Measurements from ENCODE around the gene AQP11.
"Not testable (repeated sequence)": the region's sequence is repeated elsewhere in the genome, so short reads cannot be mapped to it uniquely, and the experiment has no call there.

The AQP11 gene, protein sequence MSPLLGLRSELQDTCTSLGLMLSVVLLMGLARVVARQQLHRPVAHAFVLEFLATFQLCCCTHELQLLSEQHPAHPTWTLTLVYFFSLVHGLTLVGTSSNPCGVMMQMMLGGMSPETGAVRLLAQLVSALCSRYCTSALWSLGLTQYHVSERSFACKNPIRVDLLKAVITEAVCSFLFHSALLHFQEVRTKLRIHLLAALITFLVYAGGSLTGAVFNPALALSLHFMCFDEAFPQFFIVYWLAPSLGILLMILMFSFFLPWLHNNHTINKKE

DNA sequence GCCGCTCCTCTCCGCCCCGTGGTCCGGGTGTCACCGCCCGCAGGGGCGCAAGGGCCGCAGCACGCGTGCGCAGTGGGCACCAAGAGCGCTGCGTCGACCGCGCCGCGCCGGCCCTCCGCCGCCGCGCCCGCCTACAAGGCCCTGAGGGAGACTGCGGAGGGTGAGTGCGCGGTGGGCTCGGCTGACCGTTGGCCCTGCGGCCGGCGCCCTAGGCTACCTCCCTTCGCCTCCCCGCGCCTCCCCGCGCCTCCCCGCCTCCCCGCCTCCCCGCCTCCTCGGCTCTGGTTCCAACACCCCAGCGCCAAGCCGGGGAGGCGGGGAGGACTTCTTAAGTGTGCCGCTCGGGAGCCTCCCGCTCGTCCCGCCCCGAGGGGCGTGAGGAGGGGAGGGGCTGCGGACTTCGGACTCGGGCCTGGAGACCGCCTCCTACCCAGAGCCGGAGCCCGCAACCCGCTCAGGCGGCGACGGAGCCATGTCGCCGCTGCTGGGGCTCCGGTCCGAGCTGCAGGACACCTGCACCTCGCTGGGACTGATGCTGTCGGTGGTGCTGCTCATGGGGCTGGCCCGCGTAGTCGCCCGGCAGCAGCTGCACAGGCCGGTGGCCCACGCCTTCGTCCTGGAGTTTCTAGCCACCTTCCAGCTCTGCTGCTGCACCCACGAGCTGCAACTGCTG, at the start of gene AQP11:
Gene AQP11 (plus strand): TSS at position 433 of the 673 bp plus-strand sequence. CDS start 40 bp downstream, at position 473.
- DNase-seq: peak; percentile 89

DNA sequence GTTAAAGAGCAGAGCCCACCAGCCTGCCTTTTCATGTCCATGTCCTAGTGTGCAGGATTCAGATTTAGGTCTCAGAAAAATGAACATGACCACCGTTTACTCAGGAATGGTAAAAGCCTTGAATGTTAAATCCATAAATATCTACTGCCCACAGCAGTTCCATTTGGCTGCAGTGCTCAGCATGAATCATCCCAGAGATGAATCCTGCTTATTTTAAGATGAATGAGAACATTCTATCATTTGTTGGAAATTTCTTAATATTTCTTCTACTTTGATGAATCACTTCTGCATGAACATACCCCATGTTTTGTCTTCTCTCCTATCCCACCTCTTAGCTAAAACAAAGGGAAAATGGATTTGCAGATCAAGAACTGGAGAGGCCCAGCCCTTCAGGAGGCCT, 47.5 kb upstream of the AQP11 start:
- no peak for DNase-seq

DNA sequence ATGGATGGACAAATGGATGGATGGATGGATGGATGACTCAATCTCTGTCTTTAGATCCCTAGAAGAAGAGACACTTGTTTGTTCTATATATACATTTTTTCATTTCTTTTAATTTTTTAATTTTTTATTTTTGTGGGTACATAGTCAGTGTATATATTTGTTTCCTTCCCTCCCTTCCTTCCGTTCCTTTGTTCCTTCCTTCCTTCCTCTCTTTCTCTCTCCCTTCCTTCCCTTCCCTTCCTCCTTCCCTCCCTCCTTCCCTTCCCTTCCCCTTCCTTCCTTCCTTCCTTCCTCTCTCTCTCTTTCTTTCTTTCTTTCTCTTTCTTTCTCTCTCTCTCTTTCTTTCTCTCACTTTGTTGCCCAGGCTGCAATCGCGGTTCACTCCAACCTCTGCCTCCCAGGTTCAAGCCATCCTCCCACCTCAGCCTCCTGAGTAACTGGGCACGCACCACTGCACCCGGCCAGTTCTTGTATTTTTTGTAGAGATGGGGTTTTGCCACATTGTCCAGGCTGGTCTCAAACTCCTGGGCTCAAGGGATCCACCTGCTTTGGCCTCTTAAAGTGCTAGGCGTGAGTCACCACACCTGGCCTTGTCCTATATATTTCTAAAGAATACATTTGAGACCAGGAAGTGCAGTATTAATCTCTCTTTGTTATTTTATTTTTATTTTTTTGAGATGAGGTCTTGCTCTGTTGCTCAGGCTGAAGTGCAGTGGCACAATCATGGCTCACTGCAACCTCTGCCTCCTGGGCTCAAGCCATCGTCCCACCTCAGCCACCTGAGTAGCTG, 42.5 kb upstream of the AQP11 start:
- DNase-seq: no peak

- peak; percentile 51 for DNase-seq
Measured at GRCh38 chr11:77547863-77548551, 41.7 kb upstream of the AQP11 start.

GRCh38 chr11:77548552-77549445, 41.0 kb upstream of the AQP11 start:
- DNase-seq: no peak

DNA sequence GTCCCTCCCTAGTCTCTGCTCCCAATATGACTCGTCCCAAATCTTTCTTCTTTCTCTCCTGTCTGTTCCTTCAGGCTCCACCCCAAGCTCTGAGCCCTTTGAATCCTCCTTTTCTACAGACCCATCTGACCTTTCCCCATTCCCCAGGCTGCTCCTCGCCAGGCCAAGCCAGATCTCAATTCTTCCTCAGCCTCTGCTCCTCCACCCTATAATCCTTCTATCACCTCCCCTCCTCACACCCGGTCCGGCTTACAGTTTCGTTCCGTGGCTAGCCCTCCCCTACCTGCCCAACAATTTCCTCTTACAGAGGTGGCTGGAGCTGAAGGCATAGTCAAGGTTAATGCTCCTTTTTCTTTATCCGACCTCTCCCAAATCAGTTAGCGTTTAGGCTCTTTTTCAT, 38.3 kb upstream of the AQP11 start:
- not testable (repeated sequence) for DNase-seq

- DNase-seq: no peak
Measured at GRCh38 chr11:77557553-77557952, 32.2 kb upstream of the AQP11 start.

DNA sequence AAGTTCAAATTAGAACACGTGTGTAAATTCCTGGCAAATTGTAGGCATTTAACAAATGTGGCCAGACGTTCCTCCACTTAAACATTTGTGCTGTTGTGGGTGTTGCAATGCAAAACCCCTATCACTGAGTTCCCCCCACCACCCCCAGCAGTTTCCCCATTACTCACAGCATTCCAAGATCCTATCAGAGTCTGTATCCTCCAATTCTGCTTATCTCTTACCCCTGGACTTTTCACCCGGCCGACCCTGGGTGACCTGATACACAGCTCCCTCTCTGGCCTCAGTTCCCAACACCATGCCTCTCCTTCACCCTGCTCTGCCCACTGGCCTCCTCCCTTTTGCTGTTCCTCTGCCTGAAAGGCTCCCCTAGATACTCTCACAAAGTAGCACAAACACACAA, 31.4 kb upstream of the AQP11 start:
- DNase-seq: no peak

DNA sequence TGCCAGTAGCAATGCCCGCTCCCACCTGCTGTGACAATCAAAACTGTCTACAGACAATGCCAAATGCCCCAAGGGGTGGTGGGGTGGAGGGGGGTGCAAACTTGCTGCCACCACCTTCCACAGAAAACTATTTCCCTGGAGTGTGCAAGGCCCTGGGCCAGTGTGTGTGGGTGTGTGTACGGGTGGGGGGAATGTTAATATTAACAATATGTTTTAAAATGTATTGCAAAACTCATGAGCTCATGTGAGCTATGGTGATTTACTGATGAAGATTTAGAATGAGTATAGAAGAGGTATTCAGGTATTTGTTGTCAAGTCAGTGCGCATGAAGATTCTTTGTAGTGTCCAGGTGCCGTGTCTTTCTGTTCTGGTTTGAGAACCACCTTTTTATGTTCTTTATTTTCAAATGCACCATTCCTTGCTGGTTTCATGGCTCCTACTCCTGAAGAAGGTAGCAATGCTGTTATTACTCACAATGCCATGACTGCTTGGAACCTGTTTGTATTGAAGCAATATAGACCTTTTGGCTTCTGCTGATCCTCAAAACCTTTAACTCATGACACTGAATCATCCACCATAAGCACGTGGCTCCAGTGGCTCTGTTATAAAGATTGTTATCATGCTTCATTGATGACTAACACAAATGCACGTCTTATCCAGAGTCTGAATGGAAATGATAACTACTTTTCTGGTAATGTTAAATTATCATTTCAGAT, 29.9 kb upstream of the AQP11 start:
- DNase-seq: no peak

DNA sequence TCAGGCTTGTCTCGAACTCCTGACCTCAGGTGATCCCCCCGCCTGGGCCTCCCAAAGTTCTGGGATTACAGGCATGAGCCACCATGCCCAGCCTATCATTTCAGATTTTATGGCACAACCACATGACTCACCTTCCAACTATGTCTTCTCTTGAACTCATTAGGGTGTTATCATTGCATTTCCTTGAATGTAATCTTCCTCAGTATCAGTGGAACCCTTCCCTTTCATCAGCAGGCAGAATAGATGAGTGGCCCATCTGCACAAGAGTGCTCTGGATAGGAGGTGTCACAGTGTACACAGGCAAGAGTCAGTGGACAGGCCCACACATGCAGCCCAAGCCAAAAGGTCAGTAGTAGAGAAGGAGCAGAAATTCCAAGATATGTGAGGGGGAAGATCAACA, 29.1 kb upstream of the AQP11 start:
- no peak for DNase-seq

DNA sequence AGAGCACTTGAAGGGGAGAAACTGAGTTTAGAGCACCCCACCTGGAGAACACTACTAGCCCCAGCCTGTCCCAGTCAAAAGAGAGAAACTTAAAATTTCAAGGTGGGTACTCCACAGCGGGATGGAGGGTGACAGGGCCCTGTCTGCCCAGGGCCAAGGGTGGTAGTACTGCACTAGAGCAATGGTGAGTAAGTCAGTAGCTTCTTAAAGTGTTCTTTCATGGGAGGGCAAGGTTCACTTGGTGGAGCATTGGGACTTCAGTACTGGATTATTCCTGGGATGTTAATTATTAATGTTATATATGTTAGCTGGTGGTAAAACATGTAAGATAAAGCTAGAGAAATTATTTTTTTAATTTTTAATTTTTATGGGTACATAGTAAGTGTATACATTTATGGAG, 28.5 kb upstream of the AQP11 start:
- DNase-seq: no peak

- DNase-seq: no peak
Measured at GRCh38 chr11:77568306-77568705, 21.4 kb upstream of the AQP11 start.

- DNase-seq: no peak
Measured at GRCh38 chr11:77568916-77569675, 20.7 kb upstream of the AQP11 start.

- no peak for DNase-seq
Measured at GRCh38 chr11:77569676-77570070, 20.1 kb upstream of the AQP11 start.

GRCh38 chr11:77570896-77571295, 18.9 kb upstream of the AQP11 start:
- DNase-seq: not testable (repeated sequence)

- DNase-seq: not testable (repeated sequence)
Measured at GRCh38 chr11:77575428-77575827, 14.3 kb upstream of the AQP11 start.

- DNase-seq: no peak
Measured at GRCh38 chr11:77580712-77581337, 8.9 kb upstream of the AQP11 start.

DNA sequence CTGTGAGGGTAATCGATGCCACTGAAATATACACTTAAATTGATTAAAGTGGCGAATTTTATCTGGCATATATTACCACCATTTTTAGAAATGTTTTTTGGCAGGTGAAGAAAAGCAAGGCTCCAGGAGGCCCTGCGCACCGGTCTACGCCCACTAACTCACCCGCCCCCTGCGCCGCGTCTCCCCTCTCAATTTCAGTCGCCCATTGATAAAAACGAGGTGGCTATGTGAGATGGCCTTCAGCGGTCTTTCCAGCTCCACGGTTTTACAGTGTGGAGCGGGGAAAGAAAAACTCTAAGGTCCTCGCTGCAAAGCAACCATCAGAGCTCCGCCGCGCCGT, 602 bp upstream of the AQP11 start:
- no peak for DNase-seq

DNA sequence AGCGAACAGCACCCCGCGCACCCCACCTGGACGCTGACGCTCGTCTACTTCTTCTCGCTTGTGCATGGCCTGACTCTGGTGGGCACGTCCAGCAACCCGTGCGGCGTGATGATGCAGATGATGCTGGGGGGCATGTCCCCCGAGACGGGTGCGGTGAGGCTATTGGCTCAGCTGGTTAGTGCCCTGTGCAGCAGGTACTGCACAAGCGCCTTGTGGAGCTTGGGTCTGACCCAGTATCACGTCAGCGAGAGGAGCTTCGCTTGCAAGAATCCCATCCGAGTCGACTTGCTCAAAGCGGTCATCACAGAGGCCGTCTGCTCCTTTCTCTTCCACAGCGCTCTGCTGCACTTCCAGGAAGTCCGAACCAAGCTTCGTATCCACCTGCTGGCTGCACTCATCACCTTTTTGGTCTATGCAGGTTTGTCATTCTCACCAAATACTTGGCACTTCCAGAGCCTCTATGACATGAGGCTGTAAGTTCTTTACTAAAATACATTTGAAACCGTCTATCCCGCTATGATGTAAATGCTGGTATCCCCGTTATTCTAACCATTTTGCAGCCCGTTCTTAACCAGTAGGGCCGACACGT, 535 bp downstream of the AQP11 start:
- DNase-seq: peak; percentile 42

DNA sequence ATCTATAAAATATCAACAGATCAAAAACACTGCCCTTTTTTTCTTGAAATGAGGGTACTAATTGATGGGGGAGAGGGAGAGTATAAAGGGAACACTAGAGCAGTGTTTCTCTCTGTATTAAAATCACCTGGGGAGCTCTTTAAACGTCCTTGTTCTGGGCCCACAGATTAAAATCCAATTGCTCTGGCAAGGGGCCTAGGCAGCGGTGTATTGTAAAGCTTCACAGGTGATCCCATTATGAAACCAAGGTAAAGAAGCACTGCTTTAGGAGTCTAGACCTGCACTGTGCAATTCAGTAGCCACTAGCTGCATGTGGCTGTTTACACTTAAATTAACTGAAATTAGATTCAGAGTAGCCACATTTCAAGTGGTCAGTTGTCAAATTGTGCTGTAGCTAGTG, 3.0 kb downstream of the AQP11 start:
- no peak for DNase-seq

All from NCI-H510A (cell line).